GM20000 (cell line): ENCODE data around the gene TMEM201.
"Not testable (repeated sequence)": the region's sequence is repeated elsewhere in the genome, so short reads cannot be mapped to it uniquely, and the experiment has no call there.

Experiments
- DNase-seq: peaks from one replicate; pipeline ENCODE4 v3.0.0; 2012; ENCODE audit warnings: low spot score
- TF ChIP-seq, protein P1 (sequence below): IDR thresholded peaks from 2 replicates; pipeline ENCODE4 v1.5.1; 2012; ENCODE audit warnings: mild to moderate bottlenecking, control low read depth; ENCODE audit errors: extremely low read depth, missing control alignments

The TMEM201 gene

DNA sequence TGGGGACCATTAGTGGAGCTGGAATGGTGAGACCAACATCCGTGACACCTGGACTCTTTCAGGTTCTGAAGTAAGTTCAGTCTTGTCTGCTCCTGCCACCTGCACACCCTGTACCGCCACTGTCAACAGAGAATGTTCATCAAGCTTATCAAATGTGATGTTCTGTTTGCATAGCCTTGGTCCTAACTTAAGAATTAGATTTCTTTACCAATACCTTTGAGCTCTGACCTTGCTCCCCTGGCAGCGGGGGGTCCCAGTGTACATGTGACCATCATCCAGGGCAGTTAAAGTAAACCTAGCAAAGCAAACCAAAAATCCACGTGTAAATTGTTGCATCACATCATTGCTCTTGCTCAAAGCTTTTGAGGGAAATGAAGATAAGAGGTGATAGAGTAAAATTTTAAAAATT is 35.0 kb upstream of the TMEM201 start:
- no peak for DNase-seq
- TF ChIP-seq, protein P1, sequence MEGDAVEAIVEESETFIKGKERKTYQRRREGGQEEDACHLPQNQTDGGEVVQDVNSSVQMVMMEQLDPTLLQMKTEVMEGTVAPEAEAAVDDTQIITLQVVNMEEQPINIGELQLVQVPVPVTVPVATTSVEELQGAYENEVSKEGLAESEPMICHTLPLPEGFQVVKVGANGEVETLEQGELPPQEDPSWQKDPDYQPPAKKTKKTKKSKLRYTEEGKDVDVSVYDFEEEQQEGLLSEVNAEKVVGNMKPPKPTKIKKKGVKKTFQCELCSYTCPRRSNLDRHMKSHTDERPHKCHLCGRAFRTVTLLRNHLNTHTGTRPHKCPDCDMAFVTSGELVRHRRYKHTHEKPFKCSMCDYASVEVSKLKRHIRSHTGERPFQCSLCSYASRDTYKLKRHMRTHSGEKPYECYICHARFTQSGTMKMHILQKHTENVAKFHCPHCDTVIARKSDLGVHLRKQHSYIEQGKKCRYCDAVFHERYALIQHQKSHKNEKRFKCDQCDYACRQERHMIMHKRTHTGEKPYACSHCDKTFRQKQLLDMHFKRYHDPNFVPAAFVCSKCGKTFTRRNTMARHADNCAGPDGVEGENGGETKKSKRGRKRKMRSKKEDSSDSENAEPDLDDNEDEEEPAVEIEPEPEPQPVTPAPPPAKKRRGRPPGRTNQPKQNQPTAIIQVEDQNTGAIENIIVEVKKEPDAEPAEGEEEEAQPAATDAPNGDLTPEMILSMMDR, result no peak

DNA sequence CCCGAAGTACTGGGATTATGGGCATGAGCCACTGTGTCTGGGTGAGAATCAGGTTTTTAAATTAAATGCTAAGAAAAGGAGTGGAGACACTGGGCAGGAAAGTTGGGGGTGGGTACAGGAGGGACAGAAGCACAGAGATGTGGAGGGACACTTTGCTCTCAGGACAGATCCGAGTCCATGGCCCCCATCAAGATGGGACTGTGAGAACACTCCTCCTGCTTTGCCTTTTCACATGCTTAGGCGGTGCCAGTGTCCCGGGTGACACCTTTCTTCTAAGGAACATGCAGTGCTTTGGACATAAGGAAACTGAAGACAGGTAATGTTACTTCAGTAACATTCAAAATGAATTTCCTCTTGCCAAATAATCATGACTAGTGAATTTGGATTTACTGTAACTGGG is 32.8 kb upstream of the TMEM201 start:
- DNase-seq, result no peak
- TF ChIP-seq, protein P1, result no peak

DNA sequence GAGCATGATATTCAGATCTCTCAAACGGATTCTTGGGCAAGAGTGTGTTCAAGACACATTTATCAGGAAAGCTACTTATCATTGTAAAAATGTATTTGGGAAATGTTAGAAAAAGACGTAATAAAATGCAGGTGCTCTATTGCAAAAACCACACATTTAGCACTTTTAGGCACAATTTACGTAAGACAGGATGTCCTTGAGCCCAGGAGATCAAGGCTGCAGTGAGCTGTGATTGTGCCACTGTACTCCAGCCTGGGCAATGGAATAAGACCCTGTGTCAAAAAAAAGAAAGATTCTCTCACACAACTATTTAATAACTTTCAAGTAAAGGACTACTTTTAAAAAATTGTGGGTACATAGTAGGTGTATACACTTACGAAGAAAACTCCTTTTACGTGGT is 31.1 kb upstream of the TMEM201 start:
- TF ChIP-seq, protein P1, result no peak
- no peak for DNase-seq

DNA sequence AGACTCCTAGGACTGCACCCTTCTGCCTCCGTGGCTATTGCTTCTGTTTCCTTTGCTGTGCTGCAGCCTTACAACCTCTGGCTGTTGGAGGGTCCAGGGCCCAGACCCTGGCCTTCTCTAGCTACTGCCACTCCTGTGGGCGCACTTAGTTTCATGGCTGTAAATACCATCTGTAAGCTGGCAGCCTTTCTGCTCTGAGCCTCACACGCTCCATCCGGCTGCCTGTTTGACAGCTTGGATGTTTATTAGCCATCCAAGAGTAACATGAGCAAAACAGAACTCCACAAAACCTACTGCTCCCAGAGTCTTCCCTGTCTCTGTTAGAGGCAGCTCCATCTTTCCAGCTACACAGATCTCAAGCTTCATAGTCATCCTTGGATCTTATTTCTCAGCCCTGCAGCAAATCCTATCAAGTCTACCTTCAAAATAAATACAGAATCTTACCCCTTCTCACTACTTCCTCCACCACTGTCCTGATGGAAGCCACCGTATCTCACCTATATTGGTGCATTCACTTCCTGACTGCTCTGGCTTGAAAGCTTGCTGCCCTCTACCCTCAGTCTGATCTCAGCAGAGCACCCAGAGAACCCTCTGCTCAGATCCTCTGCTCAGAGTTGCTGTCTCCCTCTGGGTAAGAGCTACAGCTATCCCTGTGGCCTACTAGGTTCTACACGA is 30.3 kb upstream of the TMEM201 start:
- no peak for DNase-seq
- TF ChIP-seq, protein P1, result no peak

DNA sequence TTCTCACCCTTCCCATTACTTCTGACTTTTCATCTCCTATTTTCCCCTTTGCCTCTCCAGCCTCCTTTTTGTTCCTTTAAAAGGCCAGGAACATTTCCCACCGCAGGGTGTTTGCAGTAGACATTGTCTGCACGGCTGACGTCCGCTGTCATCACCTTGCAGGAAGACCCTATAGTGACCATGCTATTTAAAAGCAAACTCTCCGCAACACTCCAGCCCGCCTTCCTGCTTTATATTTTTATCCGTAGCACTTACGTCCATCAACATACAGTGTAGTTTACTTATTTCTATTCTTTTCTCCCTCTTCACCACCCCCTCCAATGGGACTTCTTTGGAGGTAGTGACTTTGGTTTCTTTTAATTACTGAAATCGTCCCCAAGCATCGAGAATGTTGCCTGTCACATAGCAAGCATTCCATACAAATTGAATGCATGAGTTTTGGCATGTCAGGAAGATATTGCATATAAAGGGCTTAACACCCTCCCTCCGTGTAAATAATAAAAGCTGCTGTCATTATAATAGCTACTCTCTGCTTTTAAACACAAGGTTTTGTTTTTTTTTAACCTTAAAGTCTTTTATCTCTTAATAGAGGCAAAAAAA is 29.7 kb upstream of the TMEM201 start:
- TF ChIP-seq, protein P1, result no peak
- no peak for DNase-seq

DNA sequence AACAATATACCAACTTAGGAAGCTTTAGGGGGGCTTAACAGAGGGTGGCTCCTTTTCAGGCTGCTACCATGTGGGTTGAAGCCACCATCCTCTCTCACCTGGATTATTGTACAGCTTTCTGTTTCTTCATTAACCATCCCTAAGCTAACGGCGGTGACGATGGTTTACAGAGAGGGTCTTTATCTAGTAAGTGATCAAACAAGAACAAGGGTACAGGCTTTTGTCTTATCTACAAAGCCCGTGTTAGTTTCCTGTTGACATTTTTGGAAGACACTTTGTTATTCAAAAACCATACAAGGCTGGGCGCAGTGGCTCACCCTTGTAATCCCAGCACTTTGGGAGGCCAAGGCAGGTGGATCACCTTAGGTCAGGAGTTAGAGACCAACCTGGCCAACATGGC is 29.0 kb upstream of the TMEM201 start:
- DNase-seq, result no peak
- TF ChIP-seq, protein P1, result no peak

DNA sequence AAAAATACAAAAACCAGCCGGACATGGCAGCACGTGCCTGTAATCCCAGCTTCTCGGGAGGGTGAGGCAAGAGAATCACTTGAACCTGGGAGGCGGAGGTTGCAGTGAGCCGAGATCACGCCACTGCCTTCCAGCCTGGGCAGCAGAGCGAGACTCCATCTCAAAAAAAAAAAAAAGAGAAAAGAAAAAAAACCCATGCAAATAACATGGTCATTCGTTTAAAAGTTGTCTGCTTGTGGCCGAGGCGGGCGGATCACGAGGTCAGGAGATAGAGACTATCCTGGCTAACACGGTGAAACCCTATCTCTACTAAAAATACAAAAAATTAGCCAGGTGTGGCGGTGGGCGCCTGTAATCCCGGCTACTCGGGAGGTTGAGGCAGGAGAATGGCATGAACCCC is 28.6 kb upstream of the TMEM201 start:
- not testable (repeated sequence) for DNase-seq

DNA sequence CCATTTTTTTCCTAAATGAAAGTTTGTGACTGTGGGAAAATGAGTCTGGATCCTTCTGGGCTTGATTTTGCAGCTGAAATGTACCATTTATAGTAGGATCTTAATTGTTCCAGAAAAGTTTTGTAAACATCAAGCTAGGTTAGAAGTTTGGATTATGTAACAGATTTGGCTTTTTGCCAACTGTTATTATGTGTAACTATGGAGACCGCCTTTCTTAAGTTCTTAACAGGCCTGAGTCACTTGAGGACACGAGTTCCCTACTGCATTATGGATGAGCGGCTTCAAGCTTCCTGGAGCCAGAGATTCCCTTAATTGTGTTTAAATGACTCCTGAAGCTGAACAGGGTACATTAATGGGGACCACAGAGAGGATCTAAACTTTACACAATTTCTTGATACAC is 27.3 kb upstream of the TMEM201 start:
- TF ChIP-seq, protein P1, result no peak
- no peak for DNase-seq
